Rectal smooth muscle tissue (tissue), 1 donor: ENCODE results near the gene STARD13.

Source experiments
- H3K27ac ChIP-seq: one replicate; pipeline ENCODE4 v1.7.0; 2013; ENCODE audit warnings: low read depth, low read length, inconsistent platforms
- H3K27me3 ChIP-seq: one replicate; pipeline ENCODE4 v1.7.0; 2013; ENCODE audit warnings: low read length; ENCODE audit not compliant: control insufficient read depth, insufficient read depth
- H3K36me3 ChIP-seq: one replicate; pipeline ENCODE4 v1.7.0; 2013; ENCODE audit warnings: low read length; ENCODE audit not compliant: control insufficient read depth, insufficient read depth
- H3K4me1 ChIP-seq: one replicate; pipeline ENCODE4 v1.7.0; 2013; ENCODE audit warnings: low read length; ENCODE audit not compliant: control insufficient read depth, insufficient read depth
- H3K4me3 ChIP-seq: one replicate; pipeline ENCODE4 v1.7.0; 2013; ENCODE audit warnings: low read length
- H3K9ac ChIP-seq: one replicate; pipeline ENCODE4 v1.7.0; 2013; ENCODE audit warnings: low read length

Gene STARD13

DNA sequence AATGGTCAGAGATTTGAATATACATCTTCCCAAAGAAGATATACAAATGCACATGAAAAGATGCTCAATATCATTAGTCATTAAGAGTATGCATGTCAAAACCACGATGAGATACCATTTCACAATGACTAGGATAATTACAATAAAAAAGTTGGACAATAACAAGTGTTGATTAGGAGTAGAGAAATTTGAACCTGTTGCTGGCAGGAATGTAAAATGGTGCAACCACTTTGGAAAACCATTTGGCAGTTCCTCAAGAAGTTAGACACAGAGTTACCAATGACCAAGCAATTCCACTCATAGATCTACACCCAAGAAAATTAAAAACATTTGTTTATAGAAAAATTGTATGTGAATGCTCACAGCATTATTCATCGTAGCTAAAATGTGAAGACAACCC, 33.2 kb upstream of the STARD13 start:
- H3K27ac ChIP-seq: no peak overlapping the region
- no peaks in the 10 kb centered on the region for H3K36me3 ChIP-seq
- no peaks in the 10 kb centered on the region for H3K27me3 ChIP-seq
- H3K9ac ChIP-seq: no peak overlapping the region
- no peaks in the 10 kb centered on the region for H3K4me1 ChIP-seq
- no peak overlapping the region for H3K4me3 ChIP-seq

- Histone ChIP-seq H3K27me3 (no peaks in the 10 kb centered on the region), H3K27ac (no peak overlapping the region), H3K4me1 (no peaks in the 10 kb centered on the region), H3K9ac (no peak overlapping the region), H3K36me3 (no peaks in the 10 kb centered on the region), H3K4me3 (no peak overlapping the region)
Measured at GRCh38 chr13:33318037-33318436, 32.5 kb upstream of the STARD13 start.

GRCh38 chr13:33316890-33317289, 31.3 kb upstream of the STARD13 start:
- Histone ChIP-seq H3K9ac (no peak overlapping the region), H3K36me3 (no peaks in the 10 kb centered on the region)

DNA sequence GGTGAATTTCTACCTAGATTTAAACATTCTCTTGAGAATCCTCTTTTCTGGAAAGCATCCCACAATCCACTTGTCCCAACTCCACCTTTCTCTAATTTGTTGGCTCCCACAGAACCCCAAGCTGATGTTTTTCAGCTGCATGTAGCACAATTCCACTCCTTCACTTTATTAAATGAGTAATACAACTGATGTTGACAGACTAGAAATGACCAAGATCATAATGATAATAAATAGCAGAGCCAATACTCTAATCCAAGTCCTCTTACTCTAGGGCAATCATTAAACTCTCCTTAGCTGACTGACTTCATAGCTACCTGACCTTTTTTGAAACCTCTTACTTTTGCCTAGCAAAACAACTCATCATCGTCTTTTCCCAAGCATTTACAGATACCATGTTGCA, 27.9 kb upstream of the STARD13 start:
- H3K4me3 ChIP-seq: no peak overlapping the region
- H3K4me1 ChIP-seq: no peaks in the 10 kb centered on the region
- H3K27me3 ChIP-seq: no peaks in the 10 kb centered on the region
- H3K27ac ChIP-seq: no peak overlapping the region
- no peak overlapping the region for H3K9ac ChIP-seq
- no peaks in the 10 kb centered on the region for H3K36me3 ChIP-seq

More at GRCh38 chr13:33316890-33317289, 31.3 kb upstream of the STARD13 start:
- Histone ChIP-seq H3K4me1 (no peaks in the 10 kb centered on the region), H3K4me3 (no peak overlapping the region), H3K27ac (no peak overlapping the region), H3K27me3 (no peaks in the 10 kb centered on the region)

GRCh38 chr13:33312861-33313212, 27.3 kb upstream of the STARD13 start:
- H3K4me3 ChIP-seq: no peak overlapping the region
- no peak overlapping the region for H3K9ac ChIP-seq
- no peak overlapping the region for H3K27ac ChIP-seq

GRCh38 chr13:33312150-33312860, 26.8 kb upstream of the STARD13 start:
- Histone ChIP-seq H3K4me1 (no peaks in the 10 kb centered on the region), H3K4me3 (no peak overlapping the region), H3K9ac (no peak overlapping the region), H3K27me3 (no peaks in the 10 kb centered on the region), H3K27ac (no peak overlapping the region), H3K36me3 (no peaks in the 10 kb centered on the region)

More at GRCh38 chr13:33312861-33313212, 27.3 kb upstream of the STARD13 start:
- Histone ChIP-seq H3K4me1 (no peaks in the 10 kb centered on the region), H3K36me3 (no peaks in the 10 kb centered on the region), H3K27me3 (no peaks in the 10 kb centered on the region)

GRCh38 chr13:33311040-33311439, 25.5 kb upstream of the STARD13 start:
- no peak overlapping the region for H3K4me3 ChIP-seq
- no peak overlapping the region for H3K9ac ChIP-seq
- H3K4me1 ChIP-seq: no peaks in the 10 kb centered on the region
- H3K27ac ChIP-seq: no peak overlapping the region
- H3K36me3 ChIP-seq: no peaks in the 10 kb centered on the region
- no peaks in the 10 kb centered on the region for H3K27me3 ChIP-seq

- Histone ChIP-seq H3K27me3 (no peaks in the 10 kb centered on the region), H3K4me3 (no peak overlapping the region), H3K27ac (no peak overlapping the region), H3K4me1 (no peaks in the 10 kb centered on the region), H3K9ac (no peak overlapping the region), H3K36me3 (no peaks in the 10 kb centered on the region)
Measured at GRCh38 chr13:33310245-33311038, 24.9 kb upstream of the STARD13 start.

DNA sequence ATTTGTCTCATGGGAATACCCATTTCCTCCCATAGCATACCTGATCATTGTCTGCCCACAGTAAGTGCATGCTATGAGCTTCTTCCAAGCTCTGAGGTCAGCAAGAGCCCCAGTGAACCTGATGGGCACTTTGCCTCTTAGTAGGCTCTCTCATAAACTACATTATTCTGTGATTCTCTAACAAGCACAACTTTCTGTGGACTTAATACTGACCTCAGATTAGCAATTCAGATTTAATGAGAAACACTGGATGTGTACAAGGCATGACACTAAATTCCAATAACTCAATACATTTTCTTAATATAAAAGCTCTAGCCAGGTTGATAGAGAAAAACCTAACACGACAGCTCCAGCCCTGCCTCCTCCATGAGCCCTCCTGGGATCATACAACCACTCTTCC, 23.3 kb upstream of the STARD13 start:
- no peaks in the 10 kb centered on the region for H3K4me1 ChIP-seq
- no peaks in the 10 kb centered on the region for H3K36me3 ChIP-seq
- no peaks in the 10 kb centered on the region for H3K27me3 ChIP-seq

GRCh38 chr13:33307843-33308242, 22.3 kb upstream of the STARD13 start:
- no peak overlapping the region for H3K27ac ChIP-seq
- H3K9ac ChIP-seq: no peak overlapping the region
- H3K27me3 ChIP-seq: no peaks in the 10 kb centered on the region
- H3K4me1 ChIP-seq: no peaks in the 10 kb centered on the region
- H3K4me3 ChIP-seq: no peak overlapping the region
- H3K36me3 ChIP-seq: no peaks in the 10 kb centered on the region

More for the DNA sequence above, 23.3 kb upstream of the STARD13 start:
- H3K27ac ChIP-seq: no peak overlapping the region
- no peak overlapping the region for H3K4me3 ChIP-seq
- H3K9ac ChIP-seq: no peak overlapping the region

DNA sequence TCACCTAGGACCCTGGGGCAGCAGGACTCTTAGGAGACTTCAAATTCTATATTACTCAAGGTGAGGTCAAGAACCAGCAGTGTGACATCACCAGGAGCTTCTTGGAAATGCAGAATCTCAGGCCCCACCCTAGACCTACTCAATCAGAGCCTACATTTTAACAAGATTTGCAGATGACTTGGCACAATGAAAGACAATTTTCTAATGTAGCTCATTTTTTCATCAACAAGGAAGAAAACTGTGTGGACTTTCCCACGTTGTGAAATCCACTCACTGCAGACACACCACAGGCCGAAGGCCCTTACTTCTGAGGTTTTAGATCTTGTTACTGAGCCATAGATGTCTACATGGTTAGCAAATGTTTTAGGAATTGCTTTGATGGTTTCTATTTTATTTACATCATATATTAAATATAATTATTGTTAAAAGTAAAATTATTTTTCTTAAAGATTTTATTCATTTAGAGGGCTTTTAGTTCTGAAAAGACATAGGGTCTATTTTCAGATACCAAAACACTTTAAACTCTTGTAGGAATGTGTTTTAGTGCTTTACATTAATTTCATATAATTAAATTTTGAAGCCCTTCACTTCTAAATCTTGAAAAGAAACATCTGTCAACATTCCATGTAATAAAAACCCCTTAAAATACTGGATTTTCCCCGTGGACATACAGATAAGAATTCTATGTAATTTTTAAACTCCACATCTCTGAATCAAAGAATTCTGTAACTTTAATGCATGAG, 18.5 kb upstream of the STARD13 start:
- no peaks in the 10 kb centered on the region for H3K27me3 ChIP-seq
- no peaks in the 10 kb centered on the region for H3K4me1 ChIP-seq
- no peak overlapping the region for H3K27ac ChIP-seq
- H3K4me3 ChIP-seq: no peak overlapping the region
- H3K36me3 ChIP-seq: no peaks in the 10 kb centered on the region
- no peak overlapping the region for H3K9ac ChIP-seq

- Histone ChIP-seq H3K27me3 (no peaks in the 10 kb centered on the region), H3K4me3 (no peak overlapping the region)
Measured at GRCh38 chr13:33299626-33300025, 14.1 kb upstream of the STARD13 start.

More at GRCh38 chr13:33299626-33300025, 14.1 kb upstream of the STARD13 start:
- Histone ChIP-seq H3K27ac (no peak overlapping the region), H3K4me1 (no peaks in the 10 kb centered on the region), H3K36me3 (no peaks in the 10 kb centered on the region), H3K9ac (no peak overlapping the region)
